DOHH2 (cell line): Measurements from ENCODE around the gene TBX4.

Experiments used
- H3F3A ChIP-seq: fragments of 200-600 bp; sonication (generic), shearing (Covaris generic); 2 replicates; pipeline ENCODE4 v1.6.0; 2016; ENCODE audit warnings: antibody characterized with exemption, mild to moderate bottlenecking; ENCODE audit not compliant: control insufficient read depth, insufficient read depth
- H3K27ac ChIP-seq: fragments of 200-600 bp; sonication (generic); 2 replicates; pipeline ENCODE4 v1.5.1; 2014; ENCODE audit warnings: low read depth, mild to moderate bottlenecking, low read length, moderate library complexity
- H3K27me3 ChIP-seq: fragments of 200-600 bp; sonication (generic); 2 replicates; pipeline ENCODE4 v1.6.1; 2014; ENCODE audit warnings: mild to moderate bottlenecking, low read length, mixed read lengths; ENCODE audit not compliant: control insufficient read depth
- H3K36me3 ChIP-seq: fragments of 200-600 bp; sonication (generic); 2 replicates; pipeline ENCODE4 v1.6.1; 2014; ENCODE audit warnings: mild to moderate bottlenecking, low read length, moderate library complexity, mixed read lengths; ENCODE audit not compliant: control insufficient read depth
- H3K4me1 ChIP-seq: fragments of 200-600 bp; sonication (generic); 2 replicates; pipeline ENCODE4 v1.6.1; 2014; ENCODE audit warnings: mild to moderate bottlenecking, low read length, mixed read lengths; ENCODE audit not compliant: control insufficient read depth
- H3K4me2 ChIP-seq: fragments of 200-600 bp; sonication (generic); 2 replicates; pipeline ENCODE4 v1.6.0; 2014; ENCODE audit warnings: mild to moderate bottlenecking, low read length, moderate library complexity
- H3K4me3 ChIP-seq: fragments of 200-600 bp; sonication (generic); 2 replicates; pipeline ENCODE4 v1.5.1; 2014; ENCODE audit warnings: mild to moderate bottlenecking, low read length, mixed read lengths
- H3K79me2 ChIP-seq: fragments of 200-600 bp; sonication (generic); 2 replicates; pipeline ENCODE4 v1.6.1; 2014; ENCODE audit warnings: mild to moderate bottlenecking, low read length, mixed read lengths; ENCODE audit not compliant: control insufficient read depth
- H3K9me2 ChIP-seq: fragments of 200-600 bp; sonication (generic); replicated peaks from 2 replicates; pipeline ENCODE4 v1.6.1; 2014; ENCODE audit warnings: mild to moderate bottlenecking, low read length, mixed read lengths; ENCODE audit not compliant: control insufficient read depth
- H3K9me3 ChIP-seq: fragments of 200-600 bp; sonication (generic); 2 replicates; pipeline ENCODE4 v1.6.1; 2014; ENCODE audit warnings: antibody characterized with exemption, low read length, mixed read lengths; ENCODE audit not compliant: control insufficient read depth, insufficient read depth
- H4K20me1 ChIP-seq: fragments of 200-600 bp; sonication (generic); 2 replicates; pipeline ENCODE4 v1.6.0; 2014; ENCODE audit warnings: low read depth, mild to moderate bottlenecking, antibody characterized with exemption, low read length, moderate library complexity; ENCODE audit not compliant: control insufficient read depth, insufficient read depth
- CTCF ChIP-seq: fragments of 200-600 bp; sonication (generic); IDR thresholded peaks from one replicate; pipeline ENCODE4 v1.5.1; 2014; ENCODE audit warnings: antibody characterized with exemption, mild to moderate bottlenecking, low read depth, low read length; ENCODE audit not compliant: poor library complexity, severe bottlenecking
- EZH2phosphoT487 ChIP-seq: fragments of 200-600 bp; sonication (generic); IDR thresholded peaks from 2 replicates; pipeline ENCODE4 v1.6.1; 2017; ENCODE audit warnings: borderline replicate concordance, mild to moderate bottlenecking, antibody characterized with exemption, low read length, moderate library complexity, mixed read lengths

The TBX4 gene

DNA sequence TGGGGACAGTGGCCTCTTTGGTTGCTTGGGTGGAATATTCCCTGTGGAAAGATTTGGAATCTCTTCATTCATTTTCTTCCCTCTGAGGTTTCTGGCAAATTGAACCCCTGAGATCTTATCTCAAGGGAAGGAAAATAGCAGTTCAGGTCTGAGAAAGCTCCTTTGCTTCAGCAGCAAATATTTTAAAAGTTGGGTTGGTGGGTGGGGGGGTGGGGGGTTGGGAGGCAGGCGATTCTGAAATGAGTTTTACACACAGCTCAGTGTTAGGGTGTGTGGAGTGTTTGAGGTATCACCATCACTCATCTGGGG is 45.7 kb upstream of the TBX4 start:
- H3K4me2 ChIP-seq, result no peak overlapping the region
- H3K9me2 ChIP-seq, result no peaks in the 10 kb centered on the region
- H3K4me1 ChIP-seq, result peaks cover 7% of the 10 kb centered on the region
- no peaks in the 10 kb centered on the region for H4K20me1 ChIP-seq
- H3K4me3 ChIP-seq, result no peak overlapping the region
- H3K79me2 ChIP-seq, result no peaks in the 10 kb centered on the region
- H3K27me3 ChIP-seq, result peaks cover 69% of the 10 kb centered on the region
- H3F3A ChIP-seq, result no peaks in the 10 kb centered on the region
- TF ChIP-seq EZH2phosphoT487 (no peak), CTCF (no peak)
- H3K36me3 ChIP-seq, result no peaks in the 10 kb centered on the region
- H3K27ac ChIP-seq, result no peak overlapping the region
- no peaks in the 10 kb centered on the region for H3K9me3 ChIP-seq

DNA sequence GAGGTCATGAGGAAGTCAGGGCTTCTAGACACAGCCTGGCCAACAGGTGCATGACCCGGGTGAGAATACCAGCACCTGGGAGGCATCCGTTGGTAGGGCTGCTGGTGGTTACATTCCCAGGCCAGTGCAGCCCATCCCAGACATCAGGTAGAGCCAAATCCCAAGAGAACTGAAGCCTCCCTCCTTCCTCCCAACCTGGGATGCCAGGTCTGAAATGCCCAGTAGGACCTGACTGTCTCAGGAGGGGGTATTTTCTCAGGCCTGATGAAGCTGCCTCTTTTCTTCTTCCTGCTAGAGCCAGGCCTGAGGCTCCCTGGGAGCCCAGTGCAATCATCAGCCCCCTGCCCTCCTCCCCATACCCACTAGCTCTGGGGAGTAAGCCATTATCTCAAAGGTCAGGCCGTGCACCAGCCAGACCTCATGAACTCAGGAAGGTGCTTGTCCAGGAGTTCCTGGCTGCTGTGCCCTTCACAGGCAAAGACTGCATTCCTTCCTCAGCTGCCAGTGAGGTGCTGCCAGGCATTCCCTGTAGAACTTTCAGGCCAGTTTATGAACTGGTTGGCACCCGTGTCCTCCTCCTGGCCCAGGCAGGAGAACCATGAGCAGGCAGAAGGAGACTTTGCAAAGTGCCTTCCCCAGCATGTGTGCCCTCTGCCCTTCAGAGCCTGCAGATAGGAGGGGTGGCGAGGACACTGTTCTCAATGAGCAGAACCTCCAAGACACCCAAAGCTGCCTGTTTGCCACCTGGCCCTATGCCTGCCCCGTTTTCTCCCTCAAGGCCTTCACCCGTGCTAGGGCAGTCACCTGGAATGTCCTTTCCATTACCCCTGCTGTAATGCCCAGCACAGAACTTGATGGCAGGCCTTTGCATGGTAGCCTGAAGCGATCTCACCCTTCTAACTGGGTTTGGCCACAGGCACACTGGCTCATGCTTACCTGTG is 45.0 kb upstream of the TBX4 start:
- Histone ChIP-seq H3K27me3 (peaks cover 70% of the 10 kb centered on the region), H3F3A (no peaks in the 10 kb centered on the region), H3K27ac (no peak overlapping the region), H3K9me2 (no peaks in the 10 kb centered on the region), H3K9me3 (no peaks in the 10 kb centered on the region), H3K4me2 (no peak overlapping the region), H3K4me3 (no peak overlapping the region), H3K36me3 (no peaks in the 10 kb centered on the region), H3K79me2 (no peaks in the 10 kb centered on the region), H3K4me1 (peaks cover 15% of the 10 kb centered on the region), H4K20me1 (no peaks in the 10 kb centered on the region)
- TF ChIP-seq EZH2phosphoT487 (no peak), CTCF (no peak)

- Histone ChIP-seq H3K27ac (no peak overlapping the region), H3K36me3 (no peaks in the 10 kb centered on the region), H3K9me2 (no peaks in the 10 kb centered on the region), H3K4me2 (no peak overlapping the region), H3K4me1 (peaks cover 15% of the 10 kb centered on the region), H3K27me3 (peaks cover 66% of the 10 kb centered on the region), H3K4me3 (no peak overlapping the region), H3K79me2 (no peaks in the 10 kb centered on the region), H4K20me1 (no peaks in the 10 kb centered on the region), H3F3A (no peaks in the 10 kb centered on the region), H3K9me3 (no peaks in the 10 kb centered on the region)
- TF ChIP-seq EZH2phosphoT487, result no peak
- no peak for TF ChIP-seq CTCF
Measured at GRCh38 chr17:61408151-61409041, 43.8 kb upstream of the TBX4 start.
